GM18499 (cell line): Measurements from ENCODE around the gene LDLR.
"Not testable (repeated sequence)": the region's sequence is repeated elsewhere in the genome, so short reads cannot be mapped to it uniquely, and the experiment has no call there.

Experiments used
- ATAC-seq: cut with Tn5 transposase; IDR thresholded peaks from one replicate; pipeline ENCODE4 v1.9.1; 2021; ENCODE audit warnings: moderate number of reproducible peaks; ENCODE audit not compliant: insufficient read depth, unreplicated experiment

Gene LDLR

GRCh38 chr19:11102944-11103343, 13.7 kb downstream of the LDLR start:
- no peak for ATAC-seq

- ATAC-seq = not testable (repeated sequence)
Observed at GRCh38 chr19:11103667-11104066, 14.4 kb downstream of the LDLR start.

- ATAC-seq = no peak
Observed at GRCh38 chr19:11105014-11105636, 15.9 kb downstream of the LDLR start.

DNA sequence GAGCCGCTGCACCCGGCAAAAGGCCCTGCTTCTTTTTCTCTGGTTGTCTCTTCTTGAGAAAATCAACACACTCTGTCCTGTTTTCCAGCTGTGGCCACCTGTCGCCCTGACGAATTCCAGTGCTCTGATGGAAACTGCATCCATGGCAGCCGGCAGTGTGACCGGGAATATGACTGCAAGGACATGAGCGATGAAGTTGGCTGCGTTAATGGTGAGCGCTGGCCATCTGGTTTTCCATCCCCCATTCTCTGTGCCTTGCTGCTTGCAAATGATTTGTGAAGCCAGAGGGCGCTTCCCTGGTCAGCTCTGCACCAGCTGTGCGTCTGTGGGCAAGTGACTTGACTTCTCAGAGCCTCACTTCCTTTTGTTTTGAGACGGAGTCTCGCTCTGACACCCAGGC, 17.2 kb downstream of the LDLR start:
- ATAC-seq = no peak

DNA sequence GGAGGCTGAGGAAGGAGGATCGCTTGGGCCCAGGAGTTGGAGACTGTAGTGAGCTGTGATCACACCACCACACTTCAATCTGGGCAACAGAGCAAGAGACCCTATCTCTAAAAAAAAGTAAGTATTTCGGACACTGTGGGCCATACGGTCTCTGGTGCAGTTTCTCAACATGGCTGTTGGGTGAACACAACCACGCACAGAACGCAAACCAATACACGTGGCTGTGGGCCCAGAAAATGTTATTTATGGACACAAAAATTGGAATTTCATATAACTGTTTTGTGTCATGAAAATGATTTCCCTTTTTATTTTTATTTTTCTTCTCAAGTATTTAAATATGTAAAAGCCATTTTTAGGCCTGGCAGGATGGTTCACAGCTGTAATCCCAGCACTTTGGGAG, 19.5 kb downstream of the LDLR start:
- no peak for ATAC-seq

- ATAC-seq = no peak
Observed at GRCh38 chr19:11111117-11111770, 22.0 kb downstream of the LDLR start.

GRCh38 chr19:11111771-11112144, 22.5 kb downstream of the LDLR start:
- no peak for ATAC-seq

DNA sequence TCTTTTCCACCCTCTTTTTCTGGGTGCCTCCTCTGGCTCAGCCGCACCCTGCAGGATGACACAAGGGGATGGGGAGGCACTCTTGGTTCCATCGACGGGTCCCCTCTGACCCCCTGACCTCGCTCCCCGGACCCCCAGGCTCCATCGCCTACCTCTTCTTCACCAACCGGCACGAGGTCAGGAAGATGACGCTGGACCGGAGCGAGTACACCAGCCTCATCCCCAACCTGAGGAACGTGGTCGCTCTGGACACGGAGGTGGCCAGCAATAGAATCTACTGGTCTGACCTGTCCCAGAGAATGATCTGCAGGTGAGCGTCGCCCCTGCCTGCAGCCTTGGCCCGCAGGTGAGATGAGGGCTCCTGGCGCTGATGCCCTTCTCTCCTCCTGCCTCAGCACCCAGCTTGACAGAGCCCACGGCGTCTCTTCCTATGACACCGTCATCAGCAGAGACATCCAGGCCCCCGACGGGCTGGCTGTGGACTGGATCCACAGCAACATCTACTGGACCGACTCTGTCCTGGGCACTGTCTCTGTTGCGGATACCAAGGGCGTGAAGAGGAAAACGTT, 24.0 kb downstream of the LDLR start:
- ATAC-seq = no peak

DNA sequence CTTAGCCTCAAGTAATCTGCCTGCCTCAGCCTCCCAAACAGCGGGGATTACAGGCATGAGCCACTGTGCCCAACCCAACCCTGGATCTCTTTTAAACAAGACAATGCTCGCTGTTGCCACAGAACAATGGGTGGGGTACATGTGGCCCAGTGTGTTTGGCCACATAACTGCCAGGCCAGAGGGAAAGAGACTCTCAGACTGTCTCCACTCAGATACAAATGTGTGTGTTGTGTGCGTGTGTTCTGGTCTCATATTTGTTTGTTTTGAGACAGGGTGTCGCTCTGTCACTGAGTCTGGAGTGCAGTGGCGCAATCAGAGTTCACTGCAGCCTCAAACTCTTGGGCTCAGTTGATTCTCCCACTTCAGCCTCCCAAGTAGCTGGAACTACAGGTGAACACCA, 25.8 kb downstream of the LDLR start:
- no peak for ATAC-seq

DNA sequence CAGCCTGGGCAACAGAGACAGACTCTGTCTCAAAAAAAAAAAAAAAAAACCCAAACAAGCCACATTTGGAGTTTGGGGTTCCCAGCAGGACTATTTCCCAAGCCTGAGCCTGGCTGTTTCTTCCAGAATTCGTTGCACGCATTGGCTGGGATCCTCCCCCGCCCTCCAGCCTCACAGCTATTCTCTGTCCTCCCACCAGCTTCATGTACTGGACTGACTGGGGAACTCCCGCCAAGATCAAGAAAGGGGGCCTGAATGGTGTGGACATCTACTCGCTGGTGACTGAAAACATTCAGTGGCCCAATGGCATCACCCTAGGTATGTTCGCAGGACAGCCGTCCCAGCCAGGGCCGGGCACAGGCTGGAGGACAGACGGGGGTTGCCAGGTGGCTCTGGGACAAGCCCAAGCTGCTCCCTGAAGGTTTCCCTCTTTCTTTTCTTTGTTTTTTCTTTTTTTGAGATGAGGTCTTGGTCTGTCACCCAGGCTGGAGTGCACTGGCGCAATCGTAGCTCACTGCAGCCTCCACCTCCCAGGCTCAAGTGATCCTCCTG, 26.7 kb downstream of the LDLR start:
- ATAC-seq = no peak

DNA sequence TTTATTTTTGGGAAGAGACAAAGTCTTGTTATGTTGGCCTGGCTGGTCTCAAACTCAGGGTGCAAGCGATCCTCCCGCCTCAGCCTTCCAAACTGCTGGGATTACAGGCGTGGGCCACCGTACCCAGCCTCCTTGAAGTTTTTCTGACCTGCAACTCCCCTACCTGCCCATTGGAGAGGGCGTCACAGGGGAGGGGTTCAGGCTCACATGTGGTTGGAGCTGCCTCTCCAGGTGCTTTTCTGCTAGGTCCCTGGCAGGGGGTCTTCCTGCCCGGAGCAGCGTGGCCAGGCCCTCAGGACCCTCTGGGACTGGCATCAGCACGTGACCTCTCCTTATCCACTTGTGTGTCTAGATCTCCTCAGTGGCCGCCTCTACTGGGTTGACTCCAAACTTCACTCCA, 27.2 kb downstream of the LDLR start:
- no peak for ATAC-seq

- not testable (repeated sequence) for ATAC-seq
Observed at GRCh38 chr19:11121963-11122362, 32.7 kb downstream of the LDLR start.

- ATAC-seq = no peak
Observed at GRCh38 chr19:11123114-11123513, 33.9 kb downstream of the LDLR start.

- not testable (repeated sequence) for ATAC-seq
Observed at GRCh38 chr19:11124157-11124556, 34.9 kb downstream of the LDLR start.

GRCh38 chr19:11125994-11126685, 36.9 kb downstream of the LDLR start:
- ATAC-seq = no peak

DNA sequence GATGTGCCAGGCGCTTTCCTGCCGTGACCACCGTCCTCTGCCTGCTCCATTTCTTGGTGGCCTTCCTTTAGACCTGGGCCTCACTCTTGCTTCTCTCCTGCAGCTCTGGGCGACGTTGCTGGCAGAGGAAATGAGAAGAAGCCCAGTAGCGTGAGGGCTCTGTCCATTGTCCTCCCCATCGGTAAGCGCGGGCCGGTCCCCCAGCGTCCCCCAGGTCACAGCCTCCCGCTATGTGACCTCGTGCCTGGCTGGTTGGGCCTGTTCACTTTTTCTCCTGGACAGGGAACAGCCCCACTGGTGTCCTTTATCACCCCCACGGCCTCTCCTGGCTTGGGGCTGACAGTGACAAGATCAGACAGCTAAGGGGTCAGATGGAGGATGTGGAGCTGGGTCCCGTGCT, 38.6 kb downstream of the LDLR start:
- ATAC-seq = no peak

GRCh38 chr19:11130824-11131455, 41.7 kb downstream of the LDLR start:
- ATAC-seq = no peak

- ATAC-seq = no peak
Observed at GRCh38 chr19:11131471-11131870, 42.2 kb downstream of the LDLR start.

DNA sequence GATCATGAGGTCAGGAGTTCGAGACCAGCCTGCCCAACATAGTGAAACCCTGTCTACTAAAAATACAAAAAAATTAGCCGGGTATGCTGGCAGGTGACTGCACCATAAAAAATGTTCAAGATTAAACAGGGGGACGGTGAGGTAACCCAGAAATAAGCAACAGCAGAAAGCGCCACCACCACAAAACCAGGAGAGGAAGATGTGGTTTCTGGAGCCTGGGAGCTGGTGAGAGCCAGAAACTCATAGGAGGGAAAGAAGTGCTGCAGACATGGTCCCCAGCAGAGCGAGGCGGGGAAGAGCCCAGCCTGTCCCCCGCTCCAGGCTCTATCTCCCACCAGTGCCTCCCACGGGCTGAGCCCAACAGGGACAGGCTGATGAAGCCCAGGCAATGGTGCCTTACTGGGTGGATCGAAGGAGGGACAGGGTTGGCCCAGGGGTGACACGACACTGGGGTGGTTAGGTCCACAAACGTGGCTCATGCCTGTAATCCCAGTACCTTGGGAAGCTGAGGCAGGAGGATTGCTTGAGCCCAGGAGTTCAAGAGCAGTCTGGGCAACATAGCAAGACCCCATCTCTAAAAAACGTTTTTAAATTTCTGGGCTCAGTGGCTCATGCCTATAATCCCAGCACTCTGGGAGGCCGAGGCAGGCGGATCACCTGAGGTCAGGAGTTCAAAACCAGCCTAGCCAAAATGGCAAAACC, 47.3 kb downstream of the LDLR start:
- no peak for ATAC-seq
